Right lobe of liver (tissue), 6 donors: Measurements from ENCODE around the gene NYAP2. TPM values are rescaled to one million over a fixed set of nuclear protein-coding genes. Genes with fewer than 3 reads are reported as not detected.

Experiments
- ATAC-seq, 4 donors: fragments of 200-7000 bp; cut with Tn5 transposase; one replicate each; pipeline ENCODE4 v1.9.1; 2020; ENCODE audit warnings: mild to moderate bottlenecking in 4 of 4, moderate library complexity in 4 of 4
- DNase-seq, 3 donors: peaks; one replicate each; pipeline ENCODE4 v3.0.0-alpha.2; 2020
- H3K27ac ChIP-seq, 3 donors: fragments of 200-600 bp; one replicate each; pipeline ENCODE4 v1.8.0; 2022
- H3K27me3 ChIP-seq, 2 donors: fragments of 200-600 bp; one replicate each; pipeline ENCODE4 v1.8.0; 2022
- H3K36me3 ChIP-seq, 4 donors: fragments of 200-600 bp; sonication (generic) in 1 of 4; one replicate each; pipeline versions ENCODE4 v1.5.1 to v1.8.0; 2017 to 2022; ENCODE audit warnings: control low read depth in 1 of 4
- H3K4me1 ChIP-seq, 4 donors: fragments of 200-600 bp; sonication (generic) in 1 of 4; one replicate each; pipeline versions ENCODE4 v1.5.1 to v1.8.0; 2017 to 2022; ENCODE audit warnings: control low read depth in 1 of 4
- H3K4me3 ChIP-seq, 3 donors: fragments of 200-600 bp; one replicate each; pipeline ENCODE4 v1.8.0; 2022
- H3K9me3 ChIP-seq, 4 donors: fragments of 200-600 bp; sonication (generic) in 1 of 4; one replicate each; pipeline versions ENCODE4 v1.5.1 to v1.8.0; 2017 to 2022; ENCODE audit warnings: control low read depth in 1 of 4
- POLR2A ChIP-seq: fragments of 450-650 bp; IDR thresholded peaks from one replicate; pipeline ENCODE4 v1.6.1; 2017; ENCODE audit warnings: antibody characterized with exemption, mild to moderate bottlenecking
- whole genome bisulfite sequencing: methylation state at CpG from one replicate; pipeline ENCODE4 v1.1.6; 2018; ENCODE audit warnings: low coverage, low lambda C conversion rate; ENCODE audit not compliant: insufficient coverage; ENCODE audit errors: missing lambda C conversion rate; 5-methylcytosine and 5-hydroxymethylcytosine counted together
- intact Hi-C, 2 donors: fragments of 100-400 bp; cut with DNase I; formaldehyde crosslinking; loops; one replicate each; pipeline versions ENCODE4 v1.11.2 to v1.14.1; 2022
- total RNA-seq, 6 experiments: library from RNA; depleted of rRNA in 2 of 6; stranded (reverse); fragments of >200 nt in 2 of 6; fragmentation: NEBNext Ultra II Directional in 3 of 6; extraction: Animal tissue kit (Norgen Biotek cat#: 25700) in 3 of 6; gene quantifications; one replicate each; pipeline versions ENCODE4 v1.1.0 to v1.2.4, GENCODE V29; 2016 to 2023
- TF ChIP-seq, protein P1 (sequence below), 4 donors: fragments of 200-600 bp in 3 of 4; fragments of 450-650 bp in 1 of 4; IDR thresholded peaks; one replicate each; pipeline versions ENCODE4 v1.5.1 to v1.8.0; 2016 to 2022; ENCODE audit warnings: antibody characterized with exemption in 4 of 4, mild to moderate bottlenecking in 2 of 4
- donor health status: DM: no; HTN: yes; CAD: no.
- donor health status: DM: no; HTN: no; CAD: no.
- donor health status: DM: no; HTN: no; CAD: no.
- donor health status: DM: no; HTN: yes; CAD: no.
- donor health status: DM: no; HTN: yes; CAD: no.

Gene NYAP2
- total RNA-seq, 6 experiments from 2014 or later = not detected

- Histone ChIP-seq H3K9me3 (no peaks in the 10 kb centered on the region), H3K4me3 (no peak overlapping the region), H3K4me1 (no peaks in the 10 kb centered on the region), H3K27me3 (no peaks in the 10 kb centered on the region), H3K27ac (no peak overlapping the region), H3K36me3 (no peaks in the 10 kb centered on the region)
- TF ChIP-seq, protein P1, sequence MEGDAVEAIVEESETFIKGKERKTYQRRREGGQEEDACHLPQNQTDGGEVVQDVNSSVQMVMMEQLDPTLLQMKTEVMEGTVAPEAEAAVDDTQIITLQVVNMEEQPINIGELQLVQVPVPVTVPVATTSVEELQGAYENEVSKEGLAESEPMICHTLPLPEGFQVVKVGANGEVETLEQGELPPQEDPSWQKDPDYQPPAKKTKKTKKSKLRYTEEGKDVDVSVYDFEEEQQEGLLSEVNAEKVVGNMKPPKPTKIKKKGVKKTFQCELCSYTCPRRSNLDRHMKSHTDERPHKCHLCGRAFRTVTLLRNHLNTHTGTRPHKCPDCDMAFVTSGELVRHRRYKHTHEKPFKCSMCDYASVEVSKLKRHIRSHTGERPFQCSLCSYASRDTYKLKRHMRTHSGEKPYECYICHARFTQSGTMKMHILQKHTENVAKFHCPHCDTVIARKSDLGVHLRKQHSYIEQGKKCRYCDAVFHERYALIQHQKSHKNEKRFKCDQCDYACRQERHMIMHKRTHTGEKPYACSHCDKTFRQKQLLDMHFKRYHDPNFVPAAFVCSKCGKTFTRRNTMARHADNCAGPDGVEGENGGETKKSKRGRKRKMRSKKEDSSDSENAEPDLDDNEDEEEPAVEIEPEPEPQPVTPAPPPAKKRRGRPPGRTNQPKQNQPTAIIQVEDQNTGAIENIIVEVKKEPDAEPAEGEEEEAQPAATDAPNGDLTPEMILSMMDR (IDR thresholded peaks at IDR 0.05) = no peak
- no peak for TF ChIP-seq POLR2A
- no peak for DNase-seq
- ATAC-seq = no peak
- WGBS = 80% methylated on average over 4 of the region's 4 CpGs
- intact Hi-C loops = no loop called here
Measured at GRCh38 chr2:225630824-225631533, 231.5 kb downstream of the NYAP2 start.

DNA sequence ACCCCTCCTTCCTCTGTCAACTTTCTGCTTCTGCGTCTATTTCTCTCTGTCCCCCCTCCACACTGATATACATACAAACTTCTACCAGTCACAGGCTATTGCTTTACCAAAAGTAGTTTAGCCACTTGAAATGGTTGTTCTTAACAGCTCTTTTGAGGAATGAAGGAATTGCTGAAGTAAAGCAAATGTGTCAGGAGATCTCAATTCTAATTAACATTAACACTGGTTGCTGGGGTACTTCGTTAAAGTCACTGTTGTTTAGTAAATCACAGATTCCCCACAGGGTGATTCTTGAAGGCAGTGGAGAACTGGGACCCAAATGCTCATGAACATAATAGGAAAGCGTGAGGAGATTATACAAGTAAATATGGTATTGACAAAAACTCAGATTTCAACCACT, 232.8 kb downstream of the NYAP2 start:
- Histone ChIP-seq H3K27ac (no peak overlapping the region), H3K4me3 (no peak overlapping the region), H3K27me3 (no peaks in the 10 kb centered on the region), H3K4me1 (no peaks in the 10 kb centered on the region), H3K9me3 (no peaks in the 10 kb centered on the region), H3K36me3 (no peaks in the 10 kb centered on the region)
- no peak for DNase-seq
- no peak for ATAC-seq
- TF ChIP-seq POLR2A = no peak
- TF ChIP-seq, protein P1 (IDR thresholded peaks at IDR 0.05) = no peak
- 48% methylated on average over 3 of the region's 3 CpGs for WGBS
- intact Hi-C loops = no loop called here

- TF ChIP-seq, protein P1 (IDR thresholded peaks at IDR 0.05) = no peak
- intact Hi-C loops = no loop called here
- no peak overlapping the region for H3K4me3 ChIP-seq
- H3K4me1 ChIP-seq = no peaks in the 10 kb centered on the region
- DNase-seq (no peak), ATAC-seq (no peak)
- 31% methylated on average over 1 of the region's 1 CpG for WGBS
- no peak overlapping the region for H3K27ac ChIP-seq
- H3K9me3 ChIP-seq = no peaks in the 10 kb centered on the region
- H3K36me3 ChIP-seq = no peaks in the 10 kb centered on the region
- H3K27me3 ChIP-seq = no peaks in the 10 kb centered on the region
Measured at GRCh38 chr2:225636558-225636957, 237.0 kb downstream of the NYAP2 start.

- Histone ChIP-seq H3K27ac (no peak overlapping the region), H3K4me3 (no peak overlapping the region), H3K36me3 (no peaks in the 10 kb centered on the region), H3K27me3 (no peaks in the 10 kb centered on the region), H3K4me1 (no peaks in the 10 kb centered on the region), H3K9me3 (no peaks in the 10 kb centered on the region)
- ATAC-seq (no peak), DNase-seq (no peak)
- intact Hi-C loops = no loop called here
- 48% methylated on average over 7 of the region's 7 CpGs for WGBS
- no peak for TF ChIP-seq POLR2A
- TF ChIP-seq, protein P1 (IDR thresholded peaks at IDR 0.05) = no peak
Measured at GRCh38 chr2:225637259-225637658, 237.7 kb downstream of the NYAP2 start.
